Measurements from ENCODE around the gene AMIGO2.

- TF ChIP-seq CTCF (IDR thresholded peaks at IDR 0.05) (no peak), EP300 (IDR thresholded peaks at IDR 0.05) (no peak)
These were observed 49.9 kb downstream of the AMIGO2 start for GRCh38 chr12:47029903-47030302.

All from stomach (tissue), 4 donors.